Adrenal gland (tissue), 5 donors: Measurements from ENCODE around the gene ARID5B.

Experiments
- POLR2A ChIP-seq, 2 donors: fragments of 450-650 bp; IDR thresholded peaks; one replicate each; pipeline ENCODE4 v1.6.1; 2017; ENCODE audit warnings: antibody characterized with exemption in 2 of 2, mild to moderate bottlenecking in 2 of 2, moderate library complexity in 1 of 2
- TF ChIP-seq, protein P1 (sequence below), 6 experiments: fragments of 450-650 bp in 4 of 6; fragments of 200-600 bp in 2 of 6; sonication (generic) in 1 of 6; IDR thresholded peaks; 1 replicate in 5 of 6; 2 replicates in 1 of 6; pipeline versions ENCODE4 v1.5.1 to v1.8.0; 2016 to 2021; ENCODE audit warnings: antibody characterized with exemption in 6 of 6, mild to moderate bottlenecking in 2 of 6, moderate library complexity in 1 of 6
- donor health status: DM: no; HTN: no; CAD: no.

DNA sequence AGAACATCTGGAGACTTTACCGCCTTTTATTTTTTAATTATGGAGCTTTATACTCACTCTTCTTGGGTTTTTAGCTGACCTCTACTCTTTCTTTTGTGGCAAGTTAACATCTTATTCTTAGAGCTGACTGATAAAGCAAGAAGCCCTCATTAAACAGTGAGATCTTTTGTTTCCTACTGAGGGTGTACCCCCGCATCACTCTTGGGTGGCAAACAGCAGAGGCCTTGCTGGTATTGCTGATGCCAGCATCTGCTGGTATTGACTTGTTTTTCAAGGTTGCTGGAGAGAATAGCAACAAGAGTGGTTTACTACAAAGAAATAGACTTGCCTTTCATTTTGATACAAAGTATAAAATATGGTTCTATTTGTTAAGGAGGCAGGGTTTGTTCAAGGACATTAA lies 154.7 kb downstream of the ARID5B start:
- TF ChIP-seq, protein P1, sequence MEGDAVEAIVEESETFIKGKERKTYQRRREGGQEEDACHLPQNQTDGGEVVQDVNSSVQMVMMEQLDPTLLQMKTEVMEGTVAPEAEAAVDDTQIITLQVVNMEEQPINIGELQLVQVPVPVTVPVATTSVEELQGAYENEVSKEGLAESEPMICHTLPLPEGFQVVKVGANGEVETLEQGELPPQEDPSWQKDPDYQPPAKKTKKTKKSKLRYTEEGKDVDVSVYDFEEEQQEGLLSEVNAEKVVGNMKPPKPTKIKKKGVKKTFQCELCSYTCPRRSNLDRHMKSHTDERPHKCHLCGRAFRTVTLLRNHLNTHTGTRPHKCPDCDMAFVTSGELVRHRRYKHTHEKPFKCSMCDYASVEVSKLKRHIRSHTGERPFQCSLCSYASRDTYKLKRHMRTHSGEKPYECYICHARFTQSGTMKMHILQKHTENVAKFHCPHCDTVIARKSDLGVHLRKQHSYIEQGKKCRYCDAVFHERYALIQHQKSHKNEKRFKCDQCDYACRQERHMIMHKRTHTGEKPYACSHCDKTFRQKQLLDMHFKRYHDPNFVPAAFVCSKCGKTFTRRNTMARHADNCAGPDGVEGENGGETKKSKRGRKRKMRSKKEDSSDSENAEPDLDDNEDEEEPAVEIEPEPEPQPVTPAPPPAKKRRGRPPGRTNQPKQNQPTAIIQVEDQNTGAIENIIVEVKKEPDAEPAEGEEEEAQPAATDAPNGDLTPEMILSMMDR (IDR thresholded peaks at IDR 0.05) = no peak
- no peak for TF ChIP-seq POLR2A (IDR thresholded peaks at IDR 0.05)
